OCI-LY3 (cell line): ENCODE data around the gene ADGRD1.

Source experiments
- H2AFZ ChIP-seq: fragments of 200-600, 300-600 bp; shearing (Covaris generic); 2 replicates; pipeline ENCODE4 v1.6.0; 2014; ENCODE audit warnings: antibody characterized with exemption, low read depth, low read length
- H3K27ac ChIP-seq: fragments of 200-600, 300-600 bp; sonication (generic); 2 replicates; pipeline ENCODE4 v1.5.1; 2014; ENCODE audit warnings: mild to moderate bottlenecking, low read length, moderate library complexity, mixed read lengths
- H3K27me3 ChIP-seq: fragments of 200-600, 300-600 bp; sonication (generic); 2 replicates; pipeline ENCODE4 v1.6.1; 2014; ENCODE audit warnings: low read depth, low read length, mixed read lengths
- H3K36me3 ChIP-seq: fragments of 200-600, 300-600 bp; sonication (generic); replicated peaks from 2 replicates; pipeline ENCODE3; 2014; ENCODE audit warnings: low read depth, low read length, mixed read lengths
- H3K4me1 ChIP-seq: fragments of 300-600, 200-600 bp; sonication (generic); 2 replicates; pipeline ENCODE4 v1.6.1; 2014; ENCODE audit warnings: low read length, mixed read lengths
- H3K4me2 ChIP-seq: fragments of 200-600, 300-600 bp; sonication (generic); 2 replicates; pipeline ENCODE4 v1.6.1; 2014; ENCODE audit warnings: low read length, mixed read lengths
- H3K4me3 ChIP-seq: fragments of 300-600, 200-600 bp; sonication (generic); 2 replicates; pipeline ENCODE4 v1.5.1; 2014; ENCODE audit warnings: antibody characterized with exemption, mild to moderate bottlenecking, low read length, moderate library complexity
- H3K79me2 ChIP-seq: fragments of 300-600, 200-600 bp; shearing (Covaris generic); 2 replicates; pipeline ENCODE4 v1.6.1; 2014; ENCODE audit warnings: mild to moderate bottlenecking, low read length, mixed read lengths
- H3K9ac ChIP-seq: fragments of 300-600, 200-600 bp; shearing (Covaris generic); 2 replicates; pipeline ENCODE4 v1.6.0; 2014; ENCODE audit warnings: mild to moderate bottlenecking, low read length, moderate library complexity
- H3K9me3 ChIP-seq: fragments of 200-600, 300-600 bp; shearing (Covaris generic); 2 replicates; pipeline ENCODE4 v1.6.1; 2014; ENCODE audit warnings: low read length, mixed read lengths; ENCODE audit not compliant: insufficient read depth
- H4K20me1 ChIP-seq: fragments of 200-600, 300-600 bp; sonication (generic); 2 replicates; pipeline ENCODE4 v1.6.1; 2016; ENCODE audit warnings: low read length, mixed read lengths; ENCODE audit not compliant: insufficient read depth
- EZH2phosphoT487 ChIP-seq: fragments of 200-600 bp; shearing (Covaris generic); IDR thresholded peaks from 2 replicates; pipeline ENCODE4 v1.6.1; 2018; ENCODE audit warnings: antibody characterized with exemption, mixed run types, low read depth
- TF ChIP-seq, protein P1 (sequence below): fragments of 200-600, 300-600 bp; sonication (generic); IDR thresholded peaks from 2 replicates; pipeline ENCODE4 v1.5.1; 2014; ENCODE audit warnings: antibody characterized with exemption, low read length, low read depth

The ADGRD1 gene

DNA sequence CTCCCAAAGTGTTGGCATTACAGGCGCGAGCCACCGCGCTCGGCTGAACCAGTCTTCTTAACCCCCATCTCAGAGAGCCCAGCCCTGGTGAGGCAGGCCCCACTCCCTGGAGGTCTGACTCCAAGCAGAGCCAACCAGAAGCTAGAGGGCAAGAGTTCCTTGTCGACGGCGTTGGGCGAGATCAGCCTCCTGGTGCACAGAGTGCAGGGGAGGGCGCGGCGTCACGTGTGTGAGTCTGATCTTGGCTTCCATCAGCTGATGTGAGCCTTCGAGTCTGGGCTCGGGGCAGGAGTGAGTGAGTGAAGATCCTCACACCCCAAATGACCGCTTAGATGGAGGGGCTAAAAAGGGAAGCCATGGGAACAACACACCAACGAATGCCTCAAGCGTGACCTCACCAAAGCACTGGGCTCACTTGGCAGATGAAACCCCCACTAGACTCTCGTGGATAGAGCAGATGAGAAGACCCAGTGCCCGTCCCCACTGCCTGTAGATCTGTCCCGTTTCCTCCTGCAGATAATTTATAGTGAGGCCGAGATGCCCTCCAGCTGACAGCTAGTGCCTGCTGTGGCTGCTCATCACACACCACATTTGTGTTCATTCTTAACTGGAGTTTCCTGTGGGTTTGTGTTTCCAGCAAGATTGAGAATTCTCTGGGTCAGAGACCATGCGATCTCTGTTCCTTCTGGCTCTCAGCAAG is 28.6 kb upstream of the ADGRD1 start:
- H3K9me3 ChIP-seq, result no peaks in the 10 kb centered on the region
- H4K20me1 ChIP-seq, result no peaks in the 10 kb centered on the region
- H3K4me2 ChIP-seq, result no peak overlapping the region
- H3K79me2 ChIP-seq, result no peaks in the 10 kb centered on the region
- H3K27ac ChIP-seq, result no peak overlapping the region
- TF ChIP-seq EZH2phosphoT487, result no peak
- TF ChIP-seq, protein P1, sequence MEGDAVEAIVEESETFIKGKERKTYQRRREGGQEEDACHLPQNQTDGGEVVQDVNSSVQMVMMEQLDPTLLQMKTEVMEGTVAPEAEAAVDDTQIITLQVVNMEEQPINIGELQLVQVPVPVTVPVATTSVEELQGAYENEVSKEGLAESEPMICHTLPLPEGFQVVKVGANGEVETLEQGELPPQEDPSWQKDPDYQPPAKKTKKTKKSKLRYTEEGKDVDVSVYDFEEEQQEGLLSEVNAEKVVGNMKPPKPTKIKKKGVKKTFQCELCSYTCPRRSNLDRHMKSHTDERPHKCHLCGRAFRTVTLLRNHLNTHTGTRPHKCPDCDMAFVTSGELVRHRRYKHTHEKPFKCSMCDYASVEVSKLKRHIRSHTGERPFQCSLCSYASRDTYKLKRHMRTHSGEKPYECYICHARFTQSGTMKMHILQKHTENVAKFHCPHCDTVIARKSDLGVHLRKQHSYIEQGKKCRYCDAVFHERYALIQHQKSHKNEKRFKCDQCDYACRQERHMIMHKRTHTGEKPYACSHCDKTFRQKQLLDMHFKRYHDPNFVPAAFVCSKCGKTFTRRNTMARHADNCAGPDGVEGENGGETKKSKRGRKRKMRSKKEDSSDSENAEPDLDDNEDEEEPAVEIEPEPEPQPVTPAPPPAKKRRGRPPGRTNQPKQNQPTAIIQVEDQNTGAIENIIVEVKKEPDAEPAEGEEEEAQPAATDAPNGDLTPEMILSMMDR, result no peak
- H2AFZ ChIP-seq, result no peak overlapping the region
- H3K4me1 ChIP-seq, result no peaks in the 10 kb centered on the region
- no peak overlapping the region for H3K4me3 ChIP-seq
- H3K27me3 ChIP-seq, result peaks cover 18% of the 10 kb centered on the region
- no peak overlapping the region for H3K9ac ChIP-seq
- H3K36me3 ChIP-seq, result no peaks in the 10 kb centered on the region

GRCh38 chr12:130925666-130926015 is 28.1 kb upstream of the ADGRD1 start:
- H3K4me3 ChIP-seq, result no peak overlapping the region
- H3K9ac ChIP-seq, result no peak overlapping the region
- no peaks in the 10 kb centered on the region for H3K4me1 ChIP-seq
- no peak for TF ChIP-seq EZH2phosphoT487
- TF ChIP-seq, protein P1, result no peak
- no peaks in the 10 kb centered on the region for H4K20me1 ChIP-seq
- H2AFZ ChIP-seq, result no peak overlapping the region
- no peaks in the 10 kb centered on the region for H3K79me2 ChIP-seq
- peaks cover 21% of the 10 kb centered on the region for H3K27me3 ChIP-seq
- no peaks in the 10 kb centered on the region for H3K36me3 ChIP-seq
- no peak overlapping the region for H3K4me2 ChIP-seq
- no peak overlapping the region for H3K27ac ChIP-seq
- no peaks in the 10 kb centered on the region for H3K9me3 ChIP-seq

- no peak overlapping the region for H3K4me3 ChIP-seq
- no peak overlapping the region for H3K4me2 ChIP-seq
- no peak overlapping the region for H3K27ac ChIP-seq
- H4K20me1 ChIP-seq, result no peaks in the 10 kb centered on the region
- H2AFZ ChIP-seq, result no peak overlapping the region
- no peaks in the 10 kb centered on the region for H3K36me3 ChIP-seq
- H3K27me3 ChIP-seq, result peaks cover 16% of the 10 kb centered on the region
- no peak overlapping the region for H3K9ac ChIP-seq
- no peaks in the 10 kb centered on the region for H3K79me2 ChIP-seq
- H3K4me1 ChIP-seq, result no peaks in the 10 kb centered on the region
- TF ChIP-seq EZH2phosphoT487, result no peak
- TF ChIP-seq, protein P1, result no peak
- no peaks in the 10 kb centered on the region for H3K9me3 ChIP-seq
Observed at GRCh38 chr12:130929363-130929762, 24.3 kb upstream of the ADGRD1 start.

DNA sequence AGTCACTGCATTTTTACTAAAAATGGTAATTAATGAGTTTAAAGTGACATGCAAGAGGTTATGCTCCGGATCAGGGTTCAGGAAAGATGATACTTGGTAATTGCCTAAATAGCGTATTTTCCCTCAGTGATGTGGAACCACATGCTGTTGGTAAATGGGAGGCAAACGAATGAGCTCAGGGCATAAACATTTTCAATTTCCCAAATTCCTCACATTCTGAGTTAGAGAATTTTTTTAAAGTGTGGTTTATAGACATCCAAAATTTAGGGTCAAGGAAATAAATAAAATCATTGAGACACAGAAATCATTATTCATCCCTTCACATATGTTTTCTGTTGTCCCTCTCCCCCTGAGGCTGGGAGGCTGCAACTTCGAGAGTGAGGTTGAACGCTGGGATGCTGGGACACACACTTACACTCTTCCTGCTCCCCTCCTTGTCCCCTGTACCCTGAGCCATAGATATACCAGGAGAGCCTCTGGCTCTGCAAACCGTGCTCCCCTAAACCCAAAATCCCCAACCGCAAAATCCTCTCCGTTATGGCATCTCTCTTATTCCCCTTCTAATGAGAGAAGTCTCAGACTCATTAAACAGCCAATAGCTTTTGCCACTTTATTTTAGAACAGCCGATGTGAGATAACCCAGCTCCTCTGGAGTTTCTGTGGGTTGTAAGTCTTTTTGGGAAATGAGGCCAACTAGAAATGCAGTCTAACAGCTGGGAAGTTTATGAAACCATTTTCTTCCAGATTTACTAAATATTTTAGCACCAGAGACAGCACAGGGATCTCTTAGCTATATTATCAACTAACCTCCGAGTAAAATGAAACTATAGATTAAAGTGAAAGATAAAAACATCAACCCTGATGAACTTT is 21.4 kb upstream of the ADGRD1 start:
- Histone ChIP-seq H4K20me1 (no peaks in the 10 kb centered on the region), H3K9ac (no peak overlapping the region), H3K27ac (no peak overlapping the region), H3K27me3 (peaks cover 25% of the 10 kb centered on the region), H2AFZ (no peak overlapping the region), H3K4me3 (no peak overlapping the region), H3K9me3 (no peaks in the 10 kb centered on the region), H3K4me1 (no peaks in the 10 kb centered on the region), H3K4me2 (no peak overlapping the region), H3K36me3 (no peaks in the 10 kb centered on the region), H3K79me2 (no peaks in the 10 kb centered on the region)
- no peak for TF ChIP-seq EZH2phosphoT487
- TF ChIP-seq, protein P1, result no peak
